GM19438 (cell line): ENCODE data around the gene ACBD4.
"Not testable (repeated sequence)": the region's sequence is repeated elsewhere in the genome, so short reads cannot be mapped to it uniquely, and the experiment has no call there.

Experiments used
- ATAC-seq: cut with Tn5 transposase; IDR thresholded peaks from one replicate; pipeline ENCODE4 v1.9.1; 2021; ENCODE audit warnings: low read depth; ENCODE audit not compliant: unreplicated experiment

Gene ACBD4

GRCh38 chr17:45117848-45118646 is 17.4 kb upstream of the ACBD4 start:
- no peak for ATAC-seq

GRCh38 chr17:45118691-45119090 is 16.8 kb upstream of the ACBD4 start:
- no peak for ATAC-seq

DNA sequence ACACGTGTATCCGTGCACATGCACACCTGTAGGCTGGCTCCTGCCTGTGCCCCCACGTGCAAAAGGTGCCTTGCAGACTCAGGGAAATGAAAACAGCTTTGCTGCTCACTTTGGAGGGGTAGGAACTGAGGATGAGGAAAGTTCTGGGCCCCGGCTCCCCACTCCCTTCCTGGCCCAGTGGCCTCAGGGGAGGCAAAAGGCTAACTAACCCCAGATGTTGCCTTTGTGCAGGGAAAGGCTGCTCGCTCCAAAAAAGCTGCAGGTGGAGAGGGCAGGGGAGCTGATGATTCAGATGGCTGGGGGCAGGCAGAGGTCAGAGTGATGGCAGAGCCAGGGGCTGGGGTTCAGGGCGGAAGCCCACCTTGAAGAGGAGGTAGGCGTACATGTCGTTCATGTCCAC is 15.5 kb upstream of the ACBD4 start:
- no peak for ATAC-seq

DNA sequence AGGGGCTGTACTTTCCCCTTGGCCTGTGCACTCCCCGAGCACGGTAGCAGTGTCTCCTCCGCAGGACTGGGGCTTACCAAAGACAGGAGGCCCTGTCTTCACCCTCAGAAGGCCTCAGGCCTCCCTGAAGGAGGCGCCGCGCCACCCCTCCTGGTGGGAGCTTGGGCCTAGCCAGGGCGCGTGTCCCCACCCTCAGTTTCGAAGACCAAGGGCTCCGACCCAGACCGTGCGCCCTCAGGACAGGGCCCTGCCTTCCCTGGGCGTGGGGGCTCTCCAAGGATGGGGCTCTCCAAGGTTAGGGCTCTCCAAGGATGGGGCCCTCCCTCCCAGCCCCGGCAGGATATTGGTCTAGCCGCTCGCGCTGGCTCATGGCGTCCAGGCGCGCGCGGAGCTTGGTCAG is 14.9 kb upstream of the ACBD4 start:
- ATAC-seq = no peak

- no peak for ATAC-seq
Measured at GRCh38 chr17:45121055-45121454, 14.4 kb upstream of the ACBD4 start.

- ATAC-seq = no peak
Measured at GRCh38 chr17:45123076-45123770, 12.3 kb upstream of the ACBD4 start.

GRCh38 chr17:45123930-45124796 is 11.3 kb upstream of the ACBD4 start:
- no peak for ATAC-seq

DNA sequence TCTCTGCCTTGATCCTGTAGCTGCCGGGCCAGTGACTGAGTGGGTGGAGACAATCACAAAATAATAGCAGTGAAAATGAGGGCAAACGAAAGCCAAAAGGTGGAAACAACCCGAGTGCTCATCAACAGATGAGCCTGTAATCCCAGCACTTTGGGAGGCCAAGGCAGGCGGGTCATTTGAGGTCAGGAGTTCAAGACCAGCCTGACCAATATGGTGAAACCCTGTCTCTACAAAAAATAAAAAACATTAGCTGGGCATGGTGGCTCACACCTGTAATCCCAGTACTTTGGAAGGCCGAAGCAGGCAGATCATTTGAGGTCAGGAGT is 10.7 kb upstream of the ACBD4 start:
- not testable (repeated sequence) for ATAC-seq

- no peak for ATAC-seq
Measured at GRCh38 chr17:45125509-45125908, 10.0 kb upstream of the ACBD4 start.

GRCh38 chr17:45127207-45127547 is 8.3 kb upstream of the ACBD4 start:
- ATAC-seq = no peak

DNA sequence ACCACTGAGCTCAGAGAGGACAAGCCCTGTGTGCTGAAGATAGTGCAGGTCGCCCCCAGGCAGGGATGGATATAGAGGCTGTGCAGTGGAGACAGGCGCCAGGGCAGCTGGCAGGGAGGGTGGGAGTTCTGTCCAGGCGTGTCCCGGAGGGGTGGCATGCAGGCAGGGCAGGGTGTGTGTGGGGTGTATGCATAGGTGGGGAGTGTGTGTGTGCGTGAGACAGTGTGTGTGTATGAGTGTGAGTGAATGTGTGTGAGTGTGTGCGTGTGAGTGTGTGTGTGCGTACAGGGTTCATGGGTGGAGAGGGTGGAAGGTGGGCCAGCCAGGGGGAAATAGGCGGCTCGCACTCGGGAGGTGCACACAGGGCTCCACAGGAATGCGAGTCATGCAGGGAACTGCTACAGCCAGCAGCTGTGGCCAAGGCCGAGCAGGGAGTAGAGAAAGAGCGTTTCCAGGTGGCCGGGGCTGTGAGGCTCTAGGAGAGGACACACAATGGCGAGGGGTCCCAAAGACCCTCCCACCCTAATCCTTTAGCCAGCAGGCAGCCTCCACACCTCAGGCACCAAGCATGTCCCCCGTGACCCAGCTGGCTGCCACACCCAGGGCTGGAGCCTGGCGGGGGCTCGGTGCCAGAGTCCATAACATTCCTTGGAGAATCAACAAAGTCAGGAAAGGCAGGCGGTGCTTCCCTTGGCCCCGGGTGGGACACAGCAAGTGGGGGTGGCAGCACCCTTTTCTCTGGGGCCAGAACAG is 7.8 kb upstream of the ACBD4 start:
- ATAC-seq = no peak

DNA sequence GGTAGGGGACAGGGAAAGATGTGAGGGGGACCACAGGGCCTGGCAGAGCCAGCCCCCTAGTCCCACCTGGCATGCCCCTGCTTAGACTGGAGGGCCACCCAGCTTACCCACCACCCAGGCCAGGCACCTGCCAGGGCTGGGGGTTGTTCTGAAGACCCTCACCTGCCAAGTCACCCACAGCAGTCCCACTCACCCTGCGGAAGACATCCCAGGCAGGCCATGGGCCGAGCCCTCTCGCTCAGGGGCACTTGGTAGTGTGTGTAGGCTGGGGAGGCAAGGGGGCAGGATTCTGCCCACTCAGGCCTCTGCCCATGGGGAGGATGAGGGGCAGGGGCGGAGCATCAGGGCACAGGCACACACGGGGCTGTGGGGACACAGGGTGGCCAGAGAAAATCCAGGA is 7.2 kb upstream of the ACBD4 start:
- no peak for ATAC-seq

DNA sequence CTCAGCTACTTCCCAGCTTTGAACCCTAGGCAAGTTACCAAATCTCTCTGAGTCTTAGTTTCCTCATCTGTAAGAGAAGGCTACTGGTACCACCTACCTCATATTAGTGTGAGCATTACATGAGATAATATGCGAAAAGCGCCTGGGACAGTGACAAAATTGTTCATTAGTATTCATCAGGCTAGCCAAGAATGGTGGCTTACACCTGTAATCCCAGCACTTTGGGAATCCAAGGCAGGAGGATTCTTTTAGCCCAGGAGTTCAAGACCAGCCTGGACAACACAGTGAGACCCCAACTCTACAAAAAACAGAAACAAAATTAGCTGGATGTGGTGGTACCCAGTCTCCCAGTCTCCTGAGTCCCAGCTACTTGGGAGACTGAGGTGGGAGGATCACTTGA is 6.5 kb upstream of the ACBD4 start:
- no peak for ATAC-seq

GRCh38 chr17:45129426-45129939 is 6.0 kb upstream of the ACBD4 start:
- no peak for ATAC-seq

- no peak for ATAC-seq
Measured at GRCh38 chr17:45129940-45130680, 5.4 kb upstream of the ACBD4 start.

- no peak for ATAC-seq
Measured at GRCh38 chr17:45130681-45131615, 4.5 kb upstream of the ACBD4 start.

DNA sequence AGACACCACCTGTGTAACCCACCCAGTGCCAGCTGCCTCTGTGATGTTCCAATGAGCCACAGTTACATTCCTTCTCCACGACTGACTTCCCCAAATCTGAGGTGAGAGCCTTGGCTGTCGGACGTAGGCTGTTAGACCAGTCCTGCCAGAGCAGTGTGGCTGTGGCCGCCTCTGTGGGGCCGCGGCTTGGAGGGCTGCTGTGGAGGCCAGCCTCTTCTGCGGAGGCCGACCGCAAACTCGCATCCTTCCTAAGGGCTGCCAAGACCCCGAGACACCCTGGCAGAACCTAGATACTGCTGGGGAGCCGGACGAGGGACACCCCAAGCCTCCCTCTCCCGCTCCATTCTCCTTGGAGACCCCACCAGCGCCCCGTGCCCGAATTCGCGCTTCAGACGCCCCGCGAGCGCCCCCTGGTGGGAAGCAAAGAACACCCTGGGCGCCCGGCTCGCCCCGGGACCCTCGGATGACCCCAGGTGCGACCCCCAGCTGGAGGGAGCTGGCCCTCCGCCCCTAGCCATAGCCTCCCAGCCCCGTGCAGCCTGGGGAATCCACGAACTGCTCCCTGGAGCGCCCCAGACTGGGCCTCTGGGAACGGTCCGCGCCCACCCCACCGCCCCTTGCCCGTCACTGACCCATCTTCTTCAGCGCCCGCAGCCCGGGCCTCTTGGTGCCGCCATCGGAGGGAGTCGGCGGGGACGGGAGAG is 3.7 kb upstream of the ACBD4 start:
- ATAC-seq = no peak

DNA sequence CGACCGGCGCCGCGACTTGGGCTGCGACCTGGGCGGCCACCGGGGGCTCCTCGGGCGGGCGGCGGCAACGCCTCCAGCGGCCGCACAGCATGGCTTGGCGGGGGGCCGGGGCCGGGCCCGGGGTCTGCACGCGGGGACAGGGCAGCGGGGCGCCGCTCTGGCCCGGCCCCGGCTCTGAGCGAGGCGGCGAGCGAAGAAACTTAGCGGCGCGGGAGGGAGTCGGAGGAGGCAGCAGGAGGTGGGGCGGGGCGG is 3.2 kb upstream of the ACBD4 start, which contains the start of gene PLCD3:
TSS of gene PLCD3 (minus strand) at position 196 of the 252 bp plus-strand sequence. CDS start at position 91, 105 bp downstream.
- no peak for ATAC-seq
